HK-2 (cell line): Measurements from ENCODE around the gene SMIM38.
"Not testable (repeated sequence)": the region's sequence is repeated elsewhere in the genome, so short reads cannot be mapped to it uniquely, and the experiment has no call there.

ENCODE experiments used
- DNase-seq: peaks from one replicate; pipeline ENCODE4 v3.0.0-alpha.2; 2018; ENCODE audit not compliant: unreplicated experiment

Gene SMIM38

GRCh38 chr11:69140161-69140560 lies 15.6 kb upstream of the SMIM38 start:
- not testable (repeated sequence) for DNase-seq

- no peak for DNase-seq
Measured at GRCh38 chr11:69140635-69141034, 15.1 kb upstream of the SMIM38 start.

- no peak for DNase-seq
Measured at GRCh38 chr11:69141742-69142141, 14.0 kb upstream of the SMIM38 start.

- DNase-seq: no peak
Measured at GRCh38 chr11:69142895-69143294, 12.8 kb upstream of the SMIM38 start.

- no peak for DNase-seq
Measured at GRCh38 chr11:69144316-69145049, 11.3 kb upstream of the SMIM38 start.

- DNase-seq: no peak
Measured at GRCh38 chr11:69145050-69145380, 10.7 kb upstream of the SMIM38 start.

GRCh38 chr11:69148377-69148762 lies 7.4 kb upstream of the SMIM38 start:
- no peak for DNase-seq

- no peak for DNase-seq
Measured at GRCh38 chr11:69148806-69149205, 6.9 kb upstream of the SMIM38 start.

- not testable (repeated sequence) for DNase-seq
Measured at GRCh38 chr11:69149338-69150045, 6.2 kb upstream of the SMIM38 start.

GRCh38 chr11:69150175-69150574 lies 5.6 kb upstream of the SMIM38 start:
- no peak for DNase-seq

- no peak for DNase-seq
Measured at GRCh38 chr11:69151836-69152235, 3.9 kb upstream of the SMIM38 start.

GRCh38 chr11:69152733-69153421 lies 2.9 kb upstream of the SMIM38 start:
- no peak for DNase-seq

- no peak for DNase-seq
Measured at GRCh38 chr11:69153661-69154060, 2.1 kb upstream of the SMIM38 start.

- no peak for DNase-seq
Measured at GRCh38 chr11:69154211-69154913, 1.4 kb upstream of the SMIM38 start.

GRCh38 chr11:69154938-69155301 lies 815 bp upstream of the SMIM38 start:
- DNase-seq: no peak

- no peak for DNase-seq
Measured at GRCh38 chr11:69156235-69156639, 502 bp downstream of the SMIM38 start.

- DNase-seq: no peak
Measured at GRCh38 chr11:69156673-69157155, 979 bp downstream of the SMIM38 start.

- no peak for DNase-seq
Measured at GRCh38 chr11:69157156-69157821, 1.6 kb downstream of the SMIM38 start.

- DNase-seq: no peak
Measured at GRCh38 chr11:69157822-69158231, 2.1 kb downstream of the SMIM38 start.

- no peak for DNase-seq
Measured at GRCh38 chr11:69158301-69159149, 2.8 kb downstream of the SMIM38 start.
